Panc1 (cell line): ENCODE results near the gene NT5DC2. TPM values are rescaled to one million over a fixed set of nuclear protein-coding genes. Genes with fewer than 3 reads are reported as not detected.

Experiments used
- ATAC-seq: fragments of 200-7000 bp; cut with Tn5 transposase; 2 replicates; pipeline ENCODE4 v1.9.1; 2020; ENCODE audit warnings: mild to moderate bottlenecking, moderate library complexity
- BruUV-seq: library from RNA; stranded (reverse); fragments of 400-500 nt; replicated peaks from 2 replicates; lab custom pipeline; 2021; lab: Mats Ljungman, UMichigan
- CTCF ChIA-PET: fragments of 300-600 bp; sonication (Branson Sonifier 250); formaldehyde crosslinking; loops from one replicate; lab custom pipeline; 2022; ENCODE audit warnings: antibody characterized with exemption; lab: Charles Lee
- POLR2A ChIA-PET: fragments of 300-600 bp; sonication (Branson Sonifier 250); formaldehyde crosslinking; loops from one replicate; lab custom pipeline; 2022; ENCODE audit warnings: antibody characterized with exemption; lab: Charles Lee
- DNase-seq: peaks from one replicate; pipeline ENCODE4 v3.0.0-alpha.2; 2010; ENCODE audit warnings: low read depth, low spot score
- H3K27ac ChIP-seq: 2 replicates; pipeline ENCODE4 v1.5.1; 2011; ENCODE audit warnings: mild to moderate bottlenecking, low read length, inconsistent platforms
- H3K27me3 ChIP-seq: fragments of 200-500 bp; sonication (Bioruptor generic); 2 replicates; pipeline ENCODE4 v1.6.0; 2014; ENCODE audit warnings: low read length, inconsistent platforms; ENCODE audit not compliant: control insufficient read depth, insufficient read depth
- H3K36me3 ChIP-seq: fragments of 200-500 bp; sonication (Bioruptor generic); 2 replicates; pipeline ENCODE4 v1.5.1; 2014; ENCODE audit warnings: inconsistent platforms, mild to moderate bottlenecking, low read length, moderate library complexity; ENCODE audit not compliant: control insufficient read depth, insufficient read depth
- H3K4me1 ChIP-seq: 2 replicates; pipeline ENCODE4 v1.5.1; 2011; ENCODE audit warnings: inconsistent platforms, mild to moderate bottlenecking, low read length, moderate library complexity; ENCODE audit not compliant: control insufficient read depth, insufficient read depth
- H3K4me3 ChIP-seq, 2 experiments: 2 replicates each; pipeline ENCODE4 v1.5.1; 2011 to 2012; ENCODE audit warnings: low read depth in 2 of 2, low read length in 2 of 2, mild to moderate bottlenecking in 2 of 2, inconsistent platforms in 1 of 2, moderate library complexity in 1 of 2
- H3K9me3 ChIP-seq: fragments of 200-500 bp; sonication (Bioruptor generic); 2 replicates; pipeline ENCODE4 v1.5.1; 2014; ENCODE audit warnings: low read depth, mild to moderate bottlenecking, inconsistent platforms, low read length, moderate library complexity; ENCODE audit not compliant: control insufficient read depth, insufficient read depth
- POLR2AphosphoS5 ChIP-seq: IDR thresholded peaks from 2 replicates; pipeline ENCODE4 v1.6.1; 2012; ENCODE audit warnings: mild to moderate bottlenecking, low read depth, low read length, moderate library complexity
- SIN3A ChIP-seq: IDR thresholded peaks from 2 replicates; pipeline ENCODE4 v1.6.1; 2012; ENCODE audit warnings: low read depth, mild to moderate bottlenecking, low read length, moderate library complexity, borderline replicate concordance; ENCODE audit not compliant: insufficient read depth
- TCF7L2 ChIP-seq: IDR thresholded peaks from 2 replicates; pipeline ENCODE4 v1.6.1; 2011; ENCODE audit warnings: mild to moderate bottlenecking, low read depth, low read length, inconsistent platforms
- in situ Hi-C: cut with HindIII; loops from 2 replicates; pipeline ENCODE4 v1.10.0; 2016; ENCODE audit warnings: low sequenced_read_pairs, low pct_unique_long_range_greater_than_20kb
- intact Hi-C: fragments of 100-400 bp; cut with micrococcal nuclease; formaldehyde crosslinking; loops from one replicate; pipeline ENCODE4 v1.10.0; 2022; ENCODE audit not compliant: unreplicated experiment
- total RNA-seq: library from RNA; stranded (reverse); gene quantifications from one replicate; pipeline ENCODE4 v1.2.1, GENCODE V29; 2021; ENCODE audit not compliant: unreplicated experiment
- TF ChIP-seq, protein P1 (sequence below), 2 experiments: IDR thresholded peaks; 2 replicates each; pipeline ENCODE4 v1.6.1; 2011 to 2012; ENCODE audit warnings: low read depth in 2 of 2, control low read depth in 1 of 2, low read length in 1 of 2, mild to moderate bottlenecking in 1 of 2, moderate library complexity in 1 of 2; ENCODE audit not compliant: insufficient read depth in 1 of 2
- TF ChIP-seq, protein P2 (sequence below): fragments of 450-650 bp; IDR thresholded peaks from 2 replicates; pipeline ENCODE4 v1.5.1; 2017; ENCODE audit warnings: mild to moderate bottlenecking

NT5DC2 gene
- total RNA-seq, 1 experiment from 2014 or later = 137 TPM

DNA sequence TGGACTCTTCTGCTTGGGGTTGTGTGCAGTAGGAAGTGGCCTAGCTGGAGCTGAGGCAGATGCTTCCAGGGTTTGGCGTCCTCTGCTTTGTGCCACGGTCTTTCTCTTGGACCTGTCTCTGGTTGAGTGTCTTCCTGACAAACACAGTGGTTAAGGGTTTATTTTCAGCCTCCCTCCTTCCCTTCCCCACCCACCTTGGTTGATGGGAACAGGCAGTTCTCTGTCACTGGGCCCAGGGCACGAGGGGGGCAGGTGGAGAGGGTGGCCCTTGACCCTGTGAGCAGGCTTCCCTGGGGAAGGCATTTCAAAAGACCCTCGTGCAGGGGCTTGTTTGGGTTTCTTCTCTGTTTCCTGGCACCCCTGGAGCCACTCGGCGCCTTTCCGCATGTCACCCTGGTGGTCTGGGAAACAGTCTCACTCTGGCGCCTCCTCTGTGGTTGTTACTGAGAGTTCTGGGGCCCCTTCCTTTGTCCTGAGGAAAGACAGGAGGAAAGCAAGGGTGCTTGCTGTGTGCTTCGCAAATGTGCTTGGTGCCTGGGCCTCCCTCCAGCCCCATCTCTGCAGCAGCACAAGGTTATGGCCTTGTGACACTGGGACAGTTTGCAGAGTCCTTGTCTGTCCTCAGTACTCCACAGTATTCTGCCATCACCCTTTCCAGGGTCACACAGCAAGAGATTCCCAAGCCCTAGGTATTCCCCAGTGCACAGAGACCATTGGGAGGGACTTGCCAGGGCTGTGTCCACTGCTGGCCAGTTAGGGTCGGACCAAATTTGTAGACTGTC, 48.8 kb downstream of the NT5DC2 start:
- in situ Hi-C loops = no loop called here
- DNase-seq (no peak), ATAC-seq (no peak)
- Histone ChIP-seq H3K27me3 (no peaks in the 10 kb centered on the region), H3K27ac (no peak overlapping the region), H3K9me3 (no peaks in the 10 kb centered on the region), H3K36me3 (no peaks in the 10 kb centered on the region), H3K4me3 (no peak overlapping the region), H3K4me1 (no peaks in the 10 kb centered on the region)
- CTCF ChIA-PET = no interaction called here
- TF ChIP-seq, protein P1, sequence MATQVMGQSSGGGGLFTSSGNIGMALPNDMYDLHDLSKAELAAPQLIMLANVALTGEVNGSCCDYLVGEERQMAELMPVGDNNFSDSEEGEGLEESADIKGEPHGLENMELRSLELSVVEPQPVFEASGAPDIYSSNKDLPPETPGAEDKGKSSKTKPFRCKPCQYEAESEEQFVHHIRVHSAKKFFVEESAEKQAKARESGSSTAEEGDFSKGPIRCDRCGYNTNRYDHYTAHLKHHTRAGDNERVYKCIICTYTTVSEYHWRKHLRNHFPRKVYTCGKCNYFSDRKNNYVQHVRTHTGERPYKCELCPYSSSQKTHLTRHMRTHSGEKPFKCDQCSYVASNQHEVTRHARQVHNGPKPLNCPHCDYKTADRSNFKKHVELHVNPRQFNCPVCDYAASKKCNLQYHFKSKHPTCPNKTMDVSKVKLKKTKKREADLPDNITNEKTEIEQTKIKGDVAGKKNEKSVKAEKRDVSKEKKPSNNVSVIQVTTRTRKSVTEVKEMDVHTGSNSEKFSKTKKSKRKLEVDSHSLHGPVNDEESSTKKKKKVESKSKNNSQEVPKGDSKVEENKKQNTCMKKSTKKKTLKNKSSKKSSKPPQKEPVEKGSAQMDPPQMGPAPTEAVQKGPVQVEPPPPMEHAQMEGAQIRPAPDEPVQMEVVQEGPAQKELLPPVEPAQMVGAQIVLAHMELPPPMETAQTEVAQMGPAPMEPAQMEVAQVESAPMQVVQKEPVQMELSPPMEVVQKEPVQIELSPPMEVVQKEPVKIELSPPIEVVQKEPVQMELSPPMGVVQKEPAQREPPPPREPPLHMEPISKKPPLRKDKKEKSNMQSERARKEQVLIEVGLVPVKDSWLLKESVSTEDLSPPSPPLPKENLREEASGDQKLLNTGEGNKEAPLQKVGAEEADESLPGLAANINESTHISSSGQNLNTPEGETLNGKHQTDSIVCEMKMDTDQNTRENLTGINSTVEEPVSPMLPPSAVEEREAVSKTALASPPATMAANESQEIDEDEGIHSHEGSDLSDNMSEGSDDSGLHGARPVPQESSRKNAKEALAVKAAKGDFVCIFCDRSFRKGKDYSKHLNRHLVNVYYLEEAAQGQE (IDR thresholded peaks at IDR 0.05; ENCODE audit: insufficient read depth in 1 of 2, low read depth in 2 of 2, low read length in 1 of 2) = no peak
- TF ChIP-seq TCF7L2 (no peak), SIN3A (no peak), POLR2AphosphoS5 (no peak)
- TF ChIP-seq, protein P2, sequence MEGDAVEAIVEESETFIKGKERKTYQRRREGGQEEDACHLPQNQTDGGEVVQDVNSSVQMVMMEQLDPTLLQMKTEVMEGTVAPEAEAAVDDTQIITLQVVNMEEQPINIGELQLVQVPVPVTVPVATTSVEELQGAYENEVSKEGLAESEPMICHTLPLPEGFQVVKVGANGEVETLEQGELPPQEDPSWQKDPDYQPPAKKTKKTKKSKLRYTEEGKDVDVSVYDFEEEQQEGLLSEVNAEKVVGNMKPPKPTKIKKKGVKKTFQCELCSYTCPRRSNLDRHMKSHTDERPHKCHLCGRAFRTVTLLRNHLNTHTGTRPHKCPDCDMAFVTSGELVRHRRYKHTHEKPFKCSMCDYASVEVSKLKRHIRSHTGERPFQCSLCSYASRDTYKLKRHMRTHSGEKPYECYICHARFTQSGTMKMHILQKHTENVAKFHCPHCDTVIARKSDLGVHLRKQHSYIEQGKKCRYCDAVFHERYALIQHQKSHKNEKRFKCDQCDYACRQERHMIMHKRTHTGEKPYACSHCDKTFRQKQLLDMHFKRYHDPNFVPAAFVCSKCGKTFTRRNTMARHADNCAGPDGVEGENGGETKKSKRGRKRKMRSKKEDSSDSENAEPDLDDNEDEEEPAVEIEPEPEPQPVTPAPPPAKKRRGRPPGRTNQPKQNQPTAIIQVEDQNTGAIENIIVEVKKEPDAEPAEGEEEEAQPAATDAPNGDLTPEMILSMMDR = no peak
- no TSS peak for BruUV-seq
- intact Hi-C loops = no loop called here
- POLR2A ChIA-PET = no interaction called here

DNA sequence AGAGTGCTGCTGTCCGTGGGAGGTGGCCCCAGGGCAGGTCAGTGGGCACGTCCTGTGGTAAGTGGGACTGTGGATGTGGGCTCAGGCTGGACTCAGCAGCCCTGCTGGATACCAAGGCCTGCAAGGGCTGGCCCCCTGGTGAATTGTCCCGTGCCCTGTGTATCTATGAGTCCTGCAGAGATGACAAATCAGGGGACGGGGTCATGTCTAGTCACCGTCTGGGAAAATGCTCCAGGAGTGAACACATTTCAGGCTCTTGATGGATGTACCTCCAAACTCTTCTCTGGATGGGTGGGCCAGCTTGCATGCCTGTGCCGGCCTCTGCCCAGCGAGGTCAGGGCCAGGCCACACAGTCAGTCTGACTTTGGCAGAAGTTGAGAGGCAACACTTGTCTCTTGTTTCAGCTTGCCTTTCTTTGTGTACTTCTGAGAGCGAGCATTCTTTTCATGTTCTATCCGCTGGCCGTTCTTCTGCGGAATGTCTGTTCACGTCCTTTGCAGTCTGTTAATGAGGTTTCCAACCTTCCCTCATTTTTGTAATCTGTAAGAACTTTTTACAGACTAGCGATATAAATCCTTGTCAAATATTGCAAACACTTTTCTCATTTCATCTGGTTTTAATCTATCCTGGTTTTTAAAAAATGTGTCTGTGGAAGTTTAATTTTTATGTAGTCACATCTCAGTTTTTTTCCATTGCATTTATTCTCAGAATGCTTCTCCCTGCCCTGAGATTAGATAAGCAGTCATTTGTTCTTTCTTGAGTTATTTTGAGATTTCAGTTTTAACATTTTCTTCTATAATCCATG, 49.9 kb downstream of the NT5DC2 start:
- H3K4me3 ChIP-seq = no peak overlapping the region
- BruUV-seq = no TSS peak
- DNase-seq = no peak
- no peak overlapping the region for H3K27ac ChIP-seq
- in situ Hi-C loops (no loop called here), intact Hi-C loops (no loop called here)
- no peaks in the 10 kb centered on the region for H3K4me1 ChIP-seq
- H3K36me3 ChIP-seq = no peaks in the 10 kb centered on the region
- ATAC-seq = no peak
- H3K27me3 ChIP-seq = no peaks in the 10 kb centered on the region
- no peaks in the 10 kb centered on the region for H3K9me3 ChIP-seq
- no peak for TF ChIP-seq POLR2AphosphoS5
- TF ChIP-seq, protein P2 = no peak
- TF ChIP-seq SIN3A = no peak
- no peak for TF ChIP-seq TCF7L2
- TF ChIP-seq, protein P1 (IDR thresholded peaks at IDR 0.05; ENCODE audit: insufficient read depth in 1 of 2, low read depth in 2 of 2, low read length in 1 of 2) = no peak
- ChIA-PET POLR2A (no interaction called here), CTCF (no interaction called here)
